Uterus (tissue), 2 donors: Measurements from ENCODE around the gene DNAJC17.

ENCODE experiments used
- POLR2A ChIP-seq, 2 donors: fragments of 450-650 bp; IDR thresholded peaks; one replicate each; pipeline ENCODE4 v1.6.1; 2016; ENCODE audit warnings: antibody characterized with exemption in 2 of 2, mild to moderate bottlenecking in 1 of 2, moderate library complexity in 1 of 2
- TF ChIP-seq, protein P1 (sequence below), 4 experiments: fragments of 200-600 bp in 2 of 4; fragments of 450-650 bp in 2 of 4; sonication (generic) in 2 of 4; IDR thresholded peaks; one replicate each; pipeline ENCODE4 v1.5.1; 2016 to 2019; ENCODE audit warnings: antibody characterized with exemption in 4 of 4, mild to moderate bottlenecking in 2 of 4, moderate library complexity in 1 of 4

DNA sequence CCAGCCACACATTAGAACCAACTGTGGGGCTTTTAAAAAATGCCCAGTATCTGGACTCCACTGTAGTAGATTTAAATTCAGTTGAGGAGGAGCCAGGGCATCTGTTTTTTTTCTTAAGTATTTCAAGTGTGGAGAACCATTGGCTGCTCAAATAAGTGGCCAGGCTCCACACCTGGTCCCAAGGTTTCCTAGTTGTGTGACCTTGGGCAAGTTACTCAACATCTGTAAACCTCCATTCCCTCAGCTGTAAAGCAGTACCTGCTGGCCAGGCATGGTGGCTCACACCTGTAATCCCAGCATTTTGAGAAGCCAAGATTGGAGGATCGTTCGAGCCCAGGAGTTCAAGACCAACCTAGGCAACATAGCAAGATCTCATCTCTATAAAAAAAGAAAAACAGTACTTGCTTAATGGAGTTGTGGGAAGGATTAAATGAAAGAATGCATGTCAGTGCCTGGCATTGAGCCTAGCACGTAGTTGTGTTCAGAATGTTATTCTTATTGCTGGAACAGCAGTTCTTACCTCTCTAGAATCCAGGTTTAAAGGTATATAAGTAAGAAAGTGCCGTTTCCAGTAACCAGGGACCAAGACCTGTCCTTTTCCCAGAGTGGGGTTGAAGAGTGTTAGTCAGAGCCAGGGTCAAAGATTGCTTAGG lies 19.3 kb upstream of the DNAJC17 start:
- TF ChIP-seq, protein P1, sequence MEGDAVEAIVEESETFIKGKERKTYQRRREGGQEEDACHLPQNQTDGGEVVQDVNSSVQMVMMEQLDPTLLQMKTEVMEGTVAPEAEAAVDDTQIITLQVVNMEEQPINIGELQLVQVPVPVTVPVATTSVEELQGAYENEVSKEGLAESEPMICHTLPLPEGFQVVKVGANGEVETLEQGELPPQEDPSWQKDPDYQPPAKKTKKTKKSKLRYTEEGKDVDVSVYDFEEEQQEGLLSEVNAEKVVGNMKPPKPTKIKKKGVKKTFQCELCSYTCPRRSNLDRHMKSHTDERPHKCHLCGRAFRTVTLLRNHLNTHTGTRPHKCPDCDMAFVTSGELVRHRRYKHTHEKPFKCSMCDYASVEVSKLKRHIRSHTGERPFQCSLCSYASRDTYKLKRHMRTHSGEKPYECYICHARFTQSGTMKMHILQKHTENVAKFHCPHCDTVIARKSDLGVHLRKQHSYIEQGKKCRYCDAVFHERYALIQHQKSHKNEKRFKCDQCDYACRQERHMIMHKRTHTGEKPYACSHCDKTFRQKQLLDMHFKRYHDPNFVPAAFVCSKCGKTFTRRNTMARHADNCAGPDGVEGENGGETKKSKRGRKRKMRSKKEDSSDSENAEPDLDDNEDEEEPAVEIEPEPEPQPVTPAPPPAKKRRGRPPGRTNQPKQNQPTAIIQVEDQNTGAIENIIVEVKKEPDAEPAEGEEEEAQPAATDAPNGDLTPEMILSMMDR (IDR thresholded peaks at IDR 0.05): no peak
- TF ChIP-seq POLR2A (IDR thresholded peaks at IDR 0.05): no peak
